CD4-positive, alpha-beta T cell (primary cell): ENCODE results near the gene NDUFA1. TPM values are rescaled to one million over a fixed set of nuclear protein-coding genes. Genes with fewer than 3 reads are reported as not detected.
"Not testable (repeated sequence)": the region's sequence is repeated elsewhere in the genome, so short reads cannot be mapped to it uniquely, and the experiment has no call there.

Experiments used
- ATAC-seq: fragments of 200-7000 bp; cut with Tn5 transposase; one replicate; pipeline ENCODE4 v1.10.0; 2022; ENCODE audit warnings: mild to moderate bottlenecking; ENCODE audit not compliant: poor library complexity
- CTCF ChIA-PET: fragments of 350-600 bp; sonication (Branson Sonifier 250); formaldehyde crosslinking; loops from one replicate; lab custom pipeline; 2021; ENCODE audit warnings: antibody characterized with exemption, inconsistent platforms; lab: Charles Lee
- POLR2A ChIA-PET: fragments of 350-600 bp; sonication (Branson Sonifier 250); formaldehyde crosslinking; loops from one replicate; lab custom pipeline; 2021; ENCODE audit warnings: antibody characterized with exemption, inconsistent platforms; lab: Charles Lee
- DNase-seq, 14 experiments: peaks; one replicate each; pipeline ENCODE4 v3.0.0-alpha.2; 2013 to 2020; ENCODE audit warnings: mixed read lengths in 2 of 14
- H3K27ac ChIP-seq, 2 donors: one replicate each; pipeline versions ENCODE4 v1.5.1 to v1.7.0; 2013; ENCODE audit warnings: low read length in 2 of 2, low read depth in 1 of 2, mild to moderate bottlenecking in 1 of 2
- H3K27me3 ChIP-seq, 2 experiments: 1 replicate in 1 of 2; 2 replicates in 1 of 2; pipeline versions ENCODE4 v1.6.1 to v1.7.0; 2013; ENCODE audit warnings: low read length in 2 of 2, control low read depth in 1 of 2, mild to moderate bottlenecking in 1 of 2, moderate library complexity in 1 of 2; ENCODE audit not compliant: insufficient read depth in 2 of 2, control insufficient read depth in 1 of 2
- H3K36me3 ChIP-seq: one replicate; pipeline ENCODE4 v1.6.1; 2013; ENCODE audit warnings: low read length, control low read depth; ENCODE audit not compliant: insufficient read depth
- H3K4me1 ChIP-seq: one replicate; pipeline ENCODE4 v1.6.1; 2013; ENCODE audit warnings: low read length, control low read depth; ENCODE audit not compliant: insufficient read depth
- H3K4me3 ChIP-seq: one replicate; pipeline ENCODE4 v1.5.1; 2013; ENCODE audit warnings: mild to moderate bottlenecking, low read length, moderate library complexity
- H3K9me3 ChIP-seq, 2 experiments: 1 replicate in 1 of 2; 2 replicates in 1 of 2; pipeline versions ENCODE4 v1.6.1 to v1.7.0; 2013; ENCODE audit warnings: low read length in 2 of 2, mild to moderate bottlenecking in 2 of 2, control low read depth in 1 of 2, moderate library complexity in 1 of 2; ENCODE audit not compliant: control insufficient read depth in 1 of 2, insufficient read depth in 1 of 2
- H3K27ac Mint-ChIP-seq: one replicate; pipeline ENCODE4 v1.8.0; 2020; ENCODE audit warnings: mixed read lengths
- H3K27me3 Mint-ChIP-seq: one replicate; pipeline ENCODE4 v1.8.0; 2021; ENCODE audit warnings: mixed read lengths
- H3K36me3 Mint-ChIP-seq: one replicate; pipeline ENCODE4 v1.8.0; 2021; ENCODE audit warnings: low read depth, mixed read lengths
- H3K4me1 Mint-ChIP-seq: one replicate; pipeline ENCODE4 v1.8.0; 2021; ENCODE audit warnings: low read depth, mixed read lengths
- H3K4me3 Mint-ChIP-seq: one replicate; pipeline ENCODE4 v1.8.0; 2020; ENCODE audit warnings: mild to moderate bottlenecking, mixed read lengths
- H3K9me3 Mint-ChIP-seq: one replicate; pipeline ENCODE4 v1.8.0; 2020; ENCODE audit warnings: mixed read lengths
- CTCF ChIP-seq: fragments of 200-600 bp; IDR thresholded peaks from one replicate; pipeline ENCODE4 v1.8.0; 2022; ENCODE audit warnings: antibody characterized with exemption, mild to moderate bottlenecking
- intact Hi-C, 2 experiments: fragments of 100-400 bp; cut with DNase I in 1 of 2; cut with micrococcal nuclease in 1 of 2; formaldehyde crosslinking; loops; one replicate each; pipeline versions ENCODE4 v1.15.1 to v1.9.0; 2023 to 2025; cut with DNase I, micrococcal nuclease
- polyA plus RNA-seq, 2 donors: library from polyadenylated mRNA; unstranded; fragments of 120-200 nt; gene quantifications; one replicate each; pipeline ENCODE4 v1.2.1, GENCODE V29; 2013
- total RNA-seq, 174 experiments: library from RNA in 2 of 174; stranded (reverse) in 2 of 174; gene quantifications; one replicate each; pipeline ENCODE4 v1.2.3 and lab custom pipeline; 2021 to 2026

NDUFA1 gene
- 10 to 100 TPM; 45.4 to 46.2 TPM for total RNA-seq
- 108 TPM for polyA plus RNA-seq (2013, experiment 1 of 2)
- 87.2 TPM for polyA plus RNA-seq (2013, experiment 2 of 2)
- total RNA-seq (lab: John Stamatoyannopoulos, UW): 20.2 to 82.5 (median 42.0) reads per million in 172 experiments

- Histone ChIP-seq H3K9me3 (no peaks in the 10 kb centered on the region), H3K27ac (peak within 1 kb of the TSS; percentile 87 to 96), H3K4me3 (peak within 1 kb of the TSS; percentile 86), H3K4me1 (peaks cover 21% of the 10 kb centered on the region), H3K36me3 (peaks cover 25% of the 10 kb centered on the region), H3K27me3 (no peaks in the 10 kb centered on the region)
- peak within 1 kb of the TSS; percentile 94 for H3K27ac Mint-ChIP-seq
- H3K36me3 Mint-ChIP-seq: peaks cover 43% of the 10 kb centered on the region
- intact Hi-C loops: loop anchor here (1.0 to 10.0 kb wide), 7 partner anchors 15 to 297 kb away; partner anchors contain the start of genes NKAP (in 1 of the 2), RPL39 (in 1 of the 2), UBE2A (in 1 of the 2) and UPF3B (in 1 of the 2)
- peaks cover 27% of the 10 kb centered on the region for H3K4me1 Mint-ChIP-seq
- no peaks in the 10 kb centered on the region for H3K9me3 Mint-ChIP-seq
- ATAC-seq (peak; percentile 87), DNase-seq (peak; percentile 72 to 95 (median 82))
- no peaks in the 10 kb centered on the region for H3K27me3 Mint-ChIP-seq
- ChIA-PET CTCF (interaction anchor here (0.6 kb wide), 1 partner anchor 53 kb away, joined by 3 read pairs; no protein-coding TSS in a partner anchor), POLR2A (interaction anchor here (0.6 to 3.0 kb wide), 13 partner anchors 16 to 690 kb away, joined by 3 to 63 read pairs (median 6); partner anchors contain the start of genes RPL39, SEPTIN6, SLC25A5 and UPF3B)
- peak within 1 kb of the TSS; percentile 97 for H3K4me3 Mint-ChIP-seq
- no peak for TF ChIP-seq CTCF
Measured at GRCh38 chrX:119871599-119872395, at the start of gene NDUFA1, which contains the start of gene RNF113A. NDUFA1 (plus strand) TSS chrX:119871832; CDS start chrX:119871912, 80 bp downstream. RNF113A (minus strand) TSS chrX:119871733; CDS start chrX:119871613, 120 bp downstream.

- H3K27ac Mint-ChIP-seq, CTCF ChIA-PET, ATAC-seq: not testable (repeated sequence)
Measured at GRCh38 chrX:119824221-119824620, 47.4 kb upstream of the NDUFA1 start.

GRCh38 chrX:119826399-119826959 is 45.2 kb upstream of the NDUFA1 start:
- no peak for ATAC-seq
- intact Hi-C loops: no loop called here
- Mint-ChIP-seq H3K27ac (no peak overlapping the region), H3K9me3 (no peaks in the 10 kb centered on the region), H3K36me3 (peaks cover 24% of the 10 kb centered on the region), H3K4me3 (no peak overlapping the region), H3K27me3 (no peaks in the 10 kb centered on the region), H3K4me1 (peaks cover 15% of the 10 kb centered on the region)
- H3K27ac ChIP-seq: no peak overlapping the region
- peaks cover 2% of the 10 kb centered on the region for H3K36me3 ChIP-seq
- peaks cover under 1% of the 10 kb centered on the region for H3K4me1 ChIP-seq
- CTCF ChIA-PET: no interaction called here
- H3K9me3 ChIP-seq: no peaks in the 10 kb centered on the region
- H3K4me3 ChIP-seq: no peak overlapping the region
- H3K27me3 ChIP-seq: no peaks in the 10 kb centered on the region
- DNase-seq: no peak
- POLR2A ChIA-PET: interaction anchor here (0.6 to 1.7 kb wide), 2 partner anchors 35 to 45 kb away, joined by 3 to 6 read pairs; partner anchors contain the start of gene RPL39
- TF ChIP-seq CTCF: no peak

More at GRCh38 chrX:119824221-119824620, 47.4 kb upstream of the NDUFA1 start:
- POLR2A ChIA-PET, H3K4me1 ChIP-seq, H3K36me3 ChIP-seq, H3K9me3 Mint-ChIP-seq, H3K27me3 ChIP-seq, H3K4me3 Mint-ChIP-seq, H3K9me3 ChIP-seq, H3K27me3 Mint-ChIP-seq, DNase-seq, H3K4me3 ChIP-seq, H3K36me3 Mint-ChIP-seq, H3K27ac ChIP-seq: not testable (repeated sequence)
- intact Hi-C loops: loop anchor here in 1 of 2 experiments (5.0 kb wide), 1 partner anchor 48 kb away; the partner anchor contains the start of genes NDUFA1 and RNF113A
- peaks cover 15% of the 10 kb centered on the region for H3K4me1 Mint-ChIP-seq
